GM19239 (cell line): ENCODE data around the gene RAD9A.

ENCODE experiments used
- DNase-seq: peaks from one replicate; pipeline ENCODE4 v3.0.0; 2011; ENCODE audit warnings: low spot score; ENCODE audit not compliant: insufficient read length
- FAIRE-seq: peaks from 2 replicates; lab custom pipeline; 2011; peaks lifted over from hg19 to GRCh38; lab: Jason Lieb, UNC

RAD9A gene

GRCh38 chr11:67436459-67437081 is 44.8 kb downstream of the RAD9A start:
- no peak for FAIRE-seq
- peak; percentile 89 for DNase-seq

- DNase-seq (peak; percentile 80), FAIRE-seq (peak; percentile 93)
Measured at GRCh38 chr11:67437082-67437808, 45.5 kb downstream of the RAD9A start, which contains the start of gene PTPRCAP. TSS of gene PTPRCAP (minus strand) at chr11:67437682. CDS start at chr11:67437619, 63 bp downstream.

- DNase-seq, result no peak
- no peak for FAIRE-seq
Measured at GRCh38 chr11:67437809-67438157, 46.0 kb downstream of the RAD9A start.

DNA sequence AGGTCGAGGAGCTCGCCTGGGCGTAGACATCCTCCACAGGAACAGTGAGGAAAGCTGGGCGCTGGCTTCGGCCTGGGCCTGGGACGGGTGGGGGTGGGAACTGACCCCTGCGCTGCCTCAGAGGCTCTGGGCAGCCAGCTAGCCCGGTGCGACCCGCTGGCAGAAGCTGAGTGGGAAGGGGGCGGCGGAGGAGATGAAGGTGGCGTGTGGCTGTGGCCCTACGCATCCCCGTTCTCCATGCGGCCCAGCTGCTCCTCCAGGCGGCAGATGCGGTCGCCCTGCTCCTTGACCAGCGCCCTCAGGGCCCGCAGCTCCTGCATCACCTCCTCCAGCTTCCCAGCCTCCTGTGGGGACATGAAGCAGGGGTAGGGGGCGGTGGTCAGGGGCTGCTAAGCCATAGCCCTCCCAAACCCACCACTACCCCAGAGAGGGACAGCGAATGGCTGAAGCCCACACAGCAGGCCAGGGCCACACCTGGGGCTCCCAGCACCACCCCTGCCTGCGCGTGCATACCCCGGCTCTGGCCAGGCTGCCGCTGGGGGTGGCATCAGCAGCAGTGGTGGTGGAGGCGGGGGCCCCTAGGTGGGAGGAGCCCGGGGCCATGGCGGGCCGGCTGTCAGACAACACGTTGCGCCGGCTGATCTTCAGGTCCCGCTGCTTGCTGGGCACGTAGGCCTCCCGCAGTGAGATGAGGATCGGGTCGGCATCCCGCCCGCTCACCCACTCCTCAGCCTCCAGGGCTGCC is 46.5 kb downstream of the RAD9A start:
- no peak for DNase-seq
- FAIRE-seq, result no peak

DNA sequence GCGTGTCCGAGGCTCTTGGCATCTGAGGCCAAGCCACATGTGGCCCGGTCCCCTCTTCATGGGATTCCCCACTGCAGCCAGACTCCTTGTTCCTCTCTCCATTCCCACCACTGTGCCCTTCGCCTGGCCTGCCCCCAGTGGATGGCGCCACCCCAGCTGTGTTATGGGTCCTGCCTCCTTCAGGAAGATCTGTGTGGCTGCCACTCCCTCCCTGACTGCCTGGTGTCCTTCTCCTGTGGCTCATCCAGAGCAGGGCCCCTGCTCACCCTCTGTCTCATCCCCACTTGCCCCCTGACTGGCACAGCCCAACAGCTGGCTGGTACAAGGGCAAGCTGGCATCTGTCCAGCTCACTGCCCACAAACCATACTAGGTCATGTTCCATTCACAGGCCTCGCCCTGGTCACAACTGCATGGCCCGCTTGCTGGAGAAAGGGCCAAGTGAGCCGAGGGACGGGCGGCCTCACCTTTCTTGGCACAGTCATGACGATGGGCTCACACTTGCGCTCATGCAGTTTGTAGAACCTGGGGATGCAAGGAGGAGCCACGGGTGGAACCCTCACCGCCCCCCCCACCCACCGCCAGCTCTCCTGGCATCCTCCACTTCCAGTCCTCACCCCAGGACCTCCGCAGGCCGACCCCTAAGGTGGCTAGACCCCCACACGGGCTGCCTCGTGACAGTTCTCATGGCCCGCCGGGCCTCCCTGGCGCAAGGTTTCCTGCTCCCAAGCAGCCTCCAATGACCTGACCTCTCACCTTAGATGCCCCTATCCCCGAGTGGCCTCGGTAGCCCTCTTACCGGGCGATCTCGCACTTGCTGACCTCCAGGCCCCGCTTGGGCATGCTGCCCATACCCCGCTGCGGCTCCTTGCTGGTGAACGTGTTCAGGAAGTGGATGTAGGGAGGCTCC is 47.8 kb downstream of the RAD9A start:
- DNase-seq, result no peak
- no peak for FAIRE-seq

- DNase-seq (no peak), FAIRE-seq (no peak)
Measured at GRCh38 chr11:67440229-67441097, 48.7 kb downstream of the RAD9A start.

DNA sequence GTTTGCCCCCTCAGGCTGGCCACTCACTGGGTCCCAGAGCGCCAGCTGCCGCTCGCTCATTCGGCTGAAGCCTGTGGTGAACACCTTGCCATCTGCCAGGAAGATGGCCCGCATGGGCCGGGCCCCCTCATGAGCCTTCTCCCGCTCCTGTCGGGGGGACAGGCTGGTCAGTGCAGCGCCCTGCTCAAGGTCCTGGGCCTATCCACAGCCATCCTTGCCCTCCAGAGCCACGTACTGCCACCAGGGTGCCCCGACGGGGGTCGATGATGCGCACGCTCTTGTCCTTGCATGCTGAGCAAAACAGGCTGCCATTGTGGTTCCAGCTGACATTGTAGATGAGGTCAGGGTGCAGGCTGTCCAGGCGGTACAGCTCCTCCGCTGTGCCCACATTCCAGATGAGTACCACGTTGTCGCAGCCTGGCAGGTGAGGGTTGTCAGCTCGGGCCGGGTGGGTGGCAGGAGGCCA is 49.3 kb downstream of the RAD9A start:
- no peak for FAIRE-seq
- DNase-seq, result no peak

DNA sequence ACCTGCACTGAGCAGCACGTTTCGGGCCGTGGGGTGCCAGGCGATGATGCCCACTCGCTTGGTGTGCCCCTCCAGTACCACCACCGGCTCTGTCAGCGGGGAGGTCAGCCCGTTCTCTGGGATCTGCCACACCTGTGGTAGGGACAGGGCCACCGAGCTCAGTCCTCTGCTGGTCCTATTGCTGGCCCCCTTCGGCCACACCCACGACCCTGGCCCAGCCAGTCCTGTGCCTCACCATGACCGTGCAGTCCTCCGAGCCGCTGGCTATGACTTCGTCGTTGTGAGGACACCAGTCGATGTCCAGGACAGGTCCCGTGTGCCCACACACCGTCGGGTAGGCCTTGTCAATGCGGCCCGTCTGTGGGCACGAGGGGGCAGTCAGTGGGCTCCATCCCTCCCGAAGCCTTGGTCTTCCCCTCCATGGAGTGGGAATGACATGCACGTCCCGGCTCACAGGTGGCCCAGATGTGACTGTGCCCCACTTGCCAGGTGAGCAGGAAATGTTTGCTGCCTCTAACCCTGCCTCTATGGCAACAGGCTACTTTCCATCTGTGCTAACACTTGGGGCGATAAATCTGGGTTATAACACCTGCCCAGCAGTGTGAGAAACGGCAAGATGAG is 50.1 kb downstream of the RAD9A start:
- DNase-seq (no peak), FAIRE-seq (no peak)

GRCh38 chr11:67442504-67443404 is 51.0 kb downstream of the RAD9A start:
- DNase-seq (no peak), FAIRE-seq (no peak)

DNA sequence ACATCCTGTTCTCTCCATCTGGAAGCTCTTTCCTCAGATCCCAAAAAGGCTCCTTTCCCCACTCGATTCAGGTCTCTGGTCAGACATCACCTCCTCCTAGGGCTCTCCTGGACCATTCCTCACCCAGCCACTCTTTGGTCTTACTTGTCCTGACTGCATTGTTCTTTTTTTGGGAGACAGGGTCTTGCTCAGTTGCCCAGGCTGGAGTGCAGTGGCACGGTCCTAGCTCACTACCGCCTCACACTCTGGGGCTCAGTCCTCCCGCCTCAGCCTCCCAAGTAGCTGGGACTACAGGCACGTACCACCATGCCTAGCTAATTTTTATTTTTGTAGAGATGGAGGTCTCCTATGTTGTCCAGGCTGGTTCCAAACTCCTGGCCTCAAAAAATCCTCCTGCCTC is 53.7 kb downstream of the RAD9A start:
- DNase-seq (no peak), FAIRE-seq (no peak)
